ENCODE measurements around the gene IDH3B.

GRCh38 chr20:2701671-2702081 is 37.7 kb upstream of the IDH3B start:
- TF ChIP-seq CTCF (conservative IDR thresholded peaks at IDR 0.05; ENCODE audit: low read depth, low read length) (no peak), EZH2 (IDR thresholded peaks at IDR 0.05; ENCODE audit: low read length, unreplicated experiment) (no peak)

All from PC-3 (cell line).